Liver (tissue), 3 donors: ENCODE measurements around the gene APBA1.

Experiments used
- CTCF ChIP-seq: fragments of 150-350 bp; IDR thresholded peaks from 2 replicates; pipeline ENCODE4 v1.5.1; 2017; ENCODE audit warnings: improper control_type of control experiment, low read depth, low read length; ENCODE audit not compliant: missing input control
- EGR1 ChIP-seq, 2 donors: IDR thresholded peaks; 2 replicates each; pipeline ENCODE4 v1.6.1; 2016 to 2018; ENCODE audit warnings: antibody characterized with exemption in 2 of 2, low read depth in 2 of 2
- FOXA1 ChIP-seq: IDR thresholded peaks from 2 replicates; pipeline ENCODE4 v1.6.1; 2016; ENCODE audit warnings: antibody characterized with exemption
- GABPA ChIP-seq, 2 donors: IDR thresholded peaks in 1 of 2; conservative IDR thresholded peaks in 1 of 2; 2 replicates each; pipeline ENCODE4 v1.6.1; 2016; ENCODE audit warnings: antibody characterized with exemption in 2 of 2, mild to moderate bottlenecking in 1 of 2, moderate library complexity in 1 of 2
- JUND ChIP-seq, 2 donors: IDR thresholded peaks; 2 replicates each; pipeline ENCODE4 v1.6.1; 2016; ENCODE audit warnings: antibody characterized with exemption in 2 of 2
- MAX ChIP-seq: IDR thresholded peaks from 2 replicates; pipeline ENCODE4 v1.6.1; 2016; ENCODE audit warnings: antibody characterized with exemption
- RAD21 ChIP-seq, 2 donors: IDR thresholded peaks; 2 replicates each; pipeline ENCODE4 v1.6.1; 2016; ENCODE audit warnings: antibody characterized with exemption in 2 of 2, mild to moderate bottlenecking in 2 of 2
- REST ChIP-seq: IDR thresholded peaks from 2 replicates; pipeline ENCODE4 v1.6.1; 2016; ENCODE audit warnings: antibody characterized with exemption, mild to moderate bottlenecking
- RXRA ChIP-seq, 2 donors: IDR thresholded peaks; 2 replicates each; pipeline ENCODE4 v1.6.1; 2017 to 2018; ENCODE audit warnings: antibody characterized with exemption in 2 of 2, mild to moderate bottlenecking in 1 of 2
- TAF1 ChIP-seq: conservative IDR thresholded peaks from 2 replicates; pipeline ENCODE4 v1.6.1; 2016; ENCODE audit warnings: antibody characterized with exemption, mild to moderate bottlenecking
- YY1 ChIP-seq: IDR thresholded peaks from 2 replicates; pipeline ENCODE4 v1.6.1; 2016; ENCODE audit warnings: antibody characterized with exemption, mild to moderate bottlenecking
- TF ChIP-seq, protein P1 (sequence below): IDR thresholded peaks from 2 replicates; pipeline ENCODE4 v1.6.1; 2016; ENCODE audit warnings: antibody characterized with exemption
- TF ChIP-seq, protein P2 (sequence below): IDR thresholded peaks from 2 replicates; pipeline ENCODE4 v1.6.1; 2016; ENCODE audit warnings: antibody characterized with exemption
- donor health status: healthy.
- donor health status: healthy.

DNA sequence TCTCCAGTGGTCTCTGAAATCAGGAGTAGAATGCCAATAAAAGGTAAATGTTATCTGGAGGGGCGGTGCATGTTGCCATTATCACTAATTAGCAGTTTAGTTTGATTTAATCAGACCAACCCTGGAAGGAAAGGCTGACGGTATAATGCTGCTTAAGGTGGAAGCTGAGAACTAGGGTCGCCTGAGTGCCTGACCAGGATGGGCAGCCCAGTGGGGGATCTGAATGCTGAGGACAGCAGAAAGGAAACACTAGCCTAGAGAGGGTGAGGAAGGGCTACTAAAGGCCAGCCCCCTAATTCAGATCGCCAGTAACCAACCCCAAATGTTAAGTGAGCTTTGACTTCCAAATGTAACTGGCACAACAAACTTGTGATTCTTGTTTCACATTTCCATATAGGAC, 172.2 kb downstream of the APBA1 start:
- TF ChIP-seq REST (no peak), CTCF (no peak), MAX (no peak), JUND (IDR thresholded peaks at IDR 0.05) (no peak), RXRA (IDR thresholded peaks at IDR 0.05) (no peak), TAF1 (no peak), GABPA (IDR thresholded peaks at IDR 0.05 in 1 of 2, conservative IDR thresholded peaks at IDR 0.05 in 1 of 2) (no peak), RAD21 (IDR thresholded peaks at IDR 0.05) (no peak), YY1 (no peak), EGR1 (IDR thresholded peaks at IDR 0.05; ENCODE audit: low read depth in 2 of 2) (no peak), FOXA1 (no peak)
- TF ChIP-seq, protein P1, sequence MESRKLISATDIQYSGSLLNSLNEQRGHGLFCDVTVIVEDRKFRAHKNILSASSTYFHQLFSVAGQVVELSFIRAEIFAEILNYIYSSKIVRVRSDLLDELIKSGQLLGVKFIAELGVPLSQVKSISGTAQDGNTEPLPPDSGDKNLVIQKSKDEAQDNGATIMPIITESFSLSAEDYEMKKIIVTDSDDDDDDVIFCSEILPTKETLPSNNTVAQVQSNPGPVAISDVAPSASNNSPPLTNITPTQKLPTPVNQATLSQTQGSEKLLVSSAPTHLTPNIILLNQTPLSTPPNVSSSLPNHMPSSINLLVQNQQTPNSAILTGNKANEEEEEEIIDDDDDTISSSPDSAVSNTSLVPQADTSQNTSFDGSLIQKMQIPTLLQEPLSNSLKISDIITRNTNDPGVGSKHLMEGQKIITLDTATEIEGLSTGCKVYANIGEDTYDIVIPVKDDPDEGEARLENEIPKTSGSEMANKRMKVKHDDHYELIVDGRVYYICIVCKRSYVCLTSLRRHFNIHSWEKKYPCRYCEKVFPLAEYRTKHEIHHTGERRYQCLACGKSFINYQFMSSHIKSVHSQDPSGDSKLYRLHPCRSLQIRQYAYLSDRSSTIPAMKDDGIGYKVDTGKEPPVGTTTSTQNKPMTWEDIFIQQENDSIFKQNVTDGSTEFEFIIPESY, result no peak
- TF ChIP-seq, protein P2, sequence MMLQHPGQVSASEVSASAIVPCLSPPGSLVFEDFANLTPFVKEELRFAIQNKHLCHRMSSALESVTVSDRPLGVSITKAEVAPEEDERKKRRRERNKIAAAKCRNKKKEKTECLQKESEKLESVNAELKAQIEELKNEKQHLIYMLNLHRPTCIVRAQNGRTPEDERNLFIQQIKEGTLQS, result no peak
